Gastrocnemius medialis (tissue), 4 donors: Measurements from ENCODE around the gene SLC22A2.

Experiments used
- POLR2A ChIP-seq, 2 donors: fragments of 450-650 bp; IDR thresholded peaks; one replicate each; pipeline ENCODE4 v1.6.1; 2017; ENCODE audit warnings: antibody characterized with exemption in 2 of 2, mild to moderate bottlenecking in 2 of 2, moderate library complexity in 2 of 2
- TF ChIP-seq, protein P1 (sequence below), 5 experiments: fragments of 450-650 bp in 3 of 5; fragments of 200-600 bp in 2 of 5; sonication (generic) in 2 of 5; IDR thresholded peaks in 4 of 5; conservative IDR thresholded peaks in 1 of 5; 1 replicate in 4 of 5; 2 replicates in 1 of 5; pipeline ENCODE4 v1.5.1; 2016 to 2019; ENCODE audit warnings: antibody characterized with exemption in 5 of 5, mild to moderate bottlenecking in 3 of 5, moderate library complexity in 3 of 5

DNA sequence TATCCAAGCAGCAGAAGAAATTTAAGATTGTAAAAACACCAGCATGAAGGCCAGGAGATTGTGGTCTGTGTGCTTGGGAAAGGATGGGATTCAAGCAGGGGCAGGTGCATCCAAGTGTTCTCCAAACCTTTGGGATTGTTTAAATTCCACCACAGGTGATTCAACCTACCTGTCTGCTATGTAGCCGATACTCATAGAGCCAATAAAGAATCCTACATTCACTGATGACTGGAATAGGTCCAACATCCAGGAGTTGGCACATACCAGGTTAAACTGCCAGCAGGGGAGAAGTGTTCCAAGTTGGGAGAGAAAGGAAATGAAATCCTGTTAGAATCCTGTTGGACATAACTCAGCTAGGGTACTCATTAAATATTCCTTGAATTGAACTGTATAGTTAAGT lies 2.2 kb downstream of the SLC22A2 start:
- TF ChIP-seq, protein P1, sequence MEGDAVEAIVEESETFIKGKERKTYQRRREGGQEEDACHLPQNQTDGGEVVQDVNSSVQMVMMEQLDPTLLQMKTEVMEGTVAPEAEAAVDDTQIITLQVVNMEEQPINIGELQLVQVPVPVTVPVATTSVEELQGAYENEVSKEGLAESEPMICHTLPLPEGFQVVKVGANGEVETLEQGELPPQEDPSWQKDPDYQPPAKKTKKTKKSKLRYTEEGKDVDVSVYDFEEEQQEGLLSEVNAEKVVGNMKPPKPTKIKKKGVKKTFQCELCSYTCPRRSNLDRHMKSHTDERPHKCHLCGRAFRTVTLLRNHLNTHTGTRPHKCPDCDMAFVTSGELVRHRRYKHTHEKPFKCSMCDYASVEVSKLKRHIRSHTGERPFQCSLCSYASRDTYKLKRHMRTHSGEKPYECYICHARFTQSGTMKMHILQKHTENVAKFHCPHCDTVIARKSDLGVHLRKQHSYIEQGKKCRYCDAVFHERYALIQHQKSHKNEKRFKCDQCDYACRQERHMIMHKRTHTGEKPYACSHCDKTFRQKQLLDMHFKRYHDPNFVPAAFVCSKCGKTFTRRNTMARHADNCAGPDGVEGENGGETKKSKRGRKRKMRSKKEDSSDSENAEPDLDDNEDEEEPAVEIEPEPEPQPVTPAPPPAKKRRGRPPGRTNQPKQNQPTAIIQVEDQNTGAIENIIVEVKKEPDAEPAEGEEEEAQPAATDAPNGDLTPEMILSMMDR (IDR thresholded peaks at IDR 0.05 in 4 of 5, conservative IDR thresholded peaks at IDR 0.05 in 1 of 5), result no peak
- TF ChIP-seq POLR2A (IDR thresholded peaks at IDR 0.05), result no peak
